Activated CD4-positive, alpha-beta T cell treated with anti-CD3 and anti-CD28 coated beads for 36 hours (primary cell): ENCODE data around the gene PRDM16. TPM values are rescaled to one million over a fixed set of nuclear protein-coding genes. Genes with fewer than 3 reads are reported as not detected.

Experiments used
- ATAC-seq: fragments of 200-7000 bp; cut with Tn5 transposase; one replicate; pipeline ENCODE4 v1.10.0; 2021; ENCODE audit warnings: mild to moderate bottlenecking, moderate library complexity
- CTCF ChIA-PET: fragments of 350-600 bp; sonication (Branson Sonifier 250); formaldehyde crosslinking; loops from one replicate; lab custom pipeline; 2021; ENCODE audit warnings: antibody characterized with exemption; lab: Charles Lee
- POLR2A ChIA-PET: fragments of 350-600 bp; sonication (Branson Sonifier 250); formaldehyde crosslinking; loops from one replicate; lab custom pipeline; 2021; ENCODE audit warnings: antibody characterized with exemption, inconsistent platforms; lab: Charles Lee
- DNase-seq: peaks from one replicate; pipeline ENCODE4 v3.0.0-alpha.2; 2020
- H3K27ac Mint-ChIP-seq: one replicate; pipeline ENCODE4 v1.8.0; 2021; ENCODE audit warnings: mixed read lengths
- H3K27me3 Mint-ChIP-seq: one replicate; pipeline ENCODE4 v1.8.0; 2021; ENCODE audit warnings: mixed read lengths
- H3K36me3 Mint-ChIP-seq: one replicate; pipeline ENCODE4 v1.8.0; 2021; ENCODE audit warnings: low read depth, mixed read lengths
- H3K4me1 Mint-ChIP-seq: one replicate; pipeline ENCODE4 v1.8.0; 2021; ENCODE audit warnings: mixed read lengths
- H3K4me3 Mint-ChIP-seq: one replicate; pipeline ENCODE4 v1.8.0; 2021; ENCODE audit warnings: mild to moderate bottlenecking, moderate library complexity, mixed read lengths
- H3K9me3 Mint-ChIP-seq: one replicate; pipeline ENCODE4 v1.8.0; 2021; ENCODE audit warnings: low read depth, mixed read lengths
- intact Hi-C, 2 experiments: fragments of 100-400 bp; cut with DNase I in 1 of 2; cut with micrococcal nuclease in 1 of 2; formaldehyde crosslinking; loops; one replicate each; pipeline versions ENCODE4 v1.14.2 to v1.15.1; 2022 to 2024; cut with DNase I, micrococcal nuclease
- total RNA-seq, 2 experiments: library from RNA; stranded (reverse); gene quantifications; one replicate each; pipeline ENCODE4 v1.2.3, GENCODE V29; 2021

Gene PRDM16
- total RNA-seq, 2 experiments from 2014 or later, result 0.32 TPM; not detected in 1

DNA sequence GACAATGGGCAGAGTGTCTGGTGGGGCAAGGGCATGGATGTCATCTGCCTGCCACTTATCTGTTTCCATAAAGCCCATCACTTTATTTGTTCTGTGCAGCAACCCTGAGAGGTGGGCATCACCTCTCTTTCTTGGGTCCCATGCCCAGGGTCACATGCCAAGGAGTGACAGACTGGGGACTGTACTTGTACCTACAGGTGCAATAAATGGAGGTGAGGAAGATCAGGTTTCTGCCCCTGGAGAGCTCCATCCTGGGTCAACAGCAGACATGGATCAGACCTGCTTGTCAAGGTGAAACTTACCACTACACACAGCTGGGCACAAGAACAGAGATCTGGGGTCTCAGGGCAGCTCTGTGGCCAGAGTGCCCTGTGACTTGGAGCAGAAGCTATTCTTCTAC lies 18.4 kb upstream of the PRDM16 start:
- no peak for ATAC-seq
- Mint-ChIP-seq H3K36me3 (no peaks in the 10 kb centered on the region), H3K4me1 (no peaks in the 10 kb centered on the region), H3K9me3 (peaks cover 2% of the 10 kb centered on the region), H3K27me3 (peaks cover 12% of the 10 kb centered on the region), H3K27ac (no peak overlapping the region), H3K4me3 (no peak overlapping the region)
- ChIA-PET POLR2A (no interaction called here), CTCF (no interaction called here)
- intact Hi-C loops, result no loop called here
- no peak for DNase-seq

DNA sequence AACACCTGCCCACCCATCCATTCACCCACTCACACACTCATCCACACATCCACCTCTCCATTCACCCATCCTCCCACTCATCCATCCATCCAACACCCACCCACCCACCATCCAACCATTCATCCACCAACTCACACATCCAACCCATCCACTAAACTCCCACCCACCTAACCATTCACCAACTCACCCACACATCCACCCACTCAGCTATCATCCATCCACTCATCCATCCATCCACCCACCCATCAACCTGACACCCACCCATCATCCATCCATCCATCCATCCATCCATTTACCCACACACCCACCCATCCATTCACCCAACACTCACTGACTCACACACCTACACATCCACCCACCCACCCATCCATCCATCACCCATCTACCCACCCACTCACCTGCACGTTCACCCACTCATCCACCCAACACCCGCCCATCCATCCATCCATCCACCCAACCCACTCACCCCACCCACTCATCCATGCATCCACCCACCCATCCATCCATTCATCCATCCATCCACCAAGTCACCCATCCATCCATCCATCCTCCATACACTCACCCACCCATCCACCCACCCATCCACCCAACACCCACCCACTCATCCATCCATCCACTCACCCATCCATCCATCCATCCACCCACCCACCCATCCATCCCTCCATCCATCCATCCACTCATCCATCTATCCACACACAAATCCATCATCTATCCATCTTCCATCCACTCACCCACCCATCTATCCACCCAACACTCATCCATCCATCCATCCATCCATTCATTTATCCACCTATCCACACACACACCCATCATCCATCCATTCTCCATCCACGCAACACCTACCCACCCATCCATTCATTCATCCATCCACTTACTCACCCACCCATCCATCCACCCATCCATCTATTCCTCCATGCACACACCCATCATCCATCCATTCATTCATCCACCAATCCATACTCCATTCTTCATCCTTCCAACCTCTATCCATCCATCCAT lies 17.4 kb upstream of the PRDM16 start:
- POLR2A ChIA-PET, result no interaction called here
- intact Hi-C loops, result no loop called here

DNA sequence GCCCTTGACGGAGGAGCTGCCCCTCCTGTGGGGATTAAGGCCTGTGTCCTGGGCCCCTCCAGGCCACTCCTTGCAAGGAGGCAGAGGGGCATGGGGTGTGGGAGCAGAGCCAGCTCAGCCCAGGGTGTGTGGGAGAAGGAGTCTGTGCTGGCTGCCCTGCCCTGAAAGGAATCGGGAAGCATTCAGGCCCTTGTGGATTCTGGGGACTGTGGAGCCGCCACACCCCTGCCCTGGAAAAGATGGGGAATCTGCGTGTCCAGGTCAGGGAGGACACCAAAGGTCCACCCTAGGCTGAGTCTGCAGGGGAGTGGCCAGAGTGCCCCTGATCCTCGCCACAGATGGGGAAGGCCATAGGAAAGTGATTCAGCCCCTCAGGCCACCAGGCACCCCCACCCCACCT lies 16.5 kb upstream of the PRDM16 start:
- DNase-seq, result no peak
- H3K27me3 Mint-ChIP-seq, result peaks cover 7% of the 10 kb centered on the region
- H3K27ac Mint-ChIP-seq, result no peak overlapping the region
- intact Hi-C loops, result no loop called here
- CTCF ChIA-PET, result no interaction called here
- H3K36me3 Mint-ChIP-seq, result no peaks in the 10 kb centered on the region
- POLR2A ChIA-PET, result no interaction called here
- H3K4me3 Mint-ChIP-seq, result no peak overlapping the region
- H3K9me3 Mint-ChIP-seq, result peaks cover 2% of the 10 kb centered on the region
- no peaks in the 10 kb centered on the region for H3K4me1 Mint-ChIP-seq
- no peak for ATAC-seq

More for the DNA sequence above, 17.4 kb upstream of the PRDM16 start:
- H3K4me3 Mint-ChIP-seq, result no peak overlapping the region
- no peak overlapping the region for H3K27ac Mint-ChIP-seq
- no peak for DNase-seq
- no peaks in the 10 kb centered on the region for H3K36me3 Mint-ChIP-seq
- CTCF ChIA-PET, result no interaction called here
- H3K9me3 Mint-ChIP-seq, result peaks cover 2% of the 10 kb centered on the region
- H3K4me1 Mint-ChIP-seq, result no peaks in the 10 kb centered on the region
- H3K27me3 Mint-ChIP-seq, result peaks cover 10% of the 10 kb centered on the region
- no peak for ATAC-seq

- Mint-ChIP-seq H3K9me3 (peaks cover 2% of the 10 kb centered on the region), H3K4me1 (no peaks in the 10 kb centered on the region), H3K27me3 (peaks cover 7% of the 10 kb centered on the region), H3K4me3 (no peak overlapping the region), H3K27ac (no peak overlapping the region), H3K36me3 (no peaks in the 10 kb centered on the region)
- DNase-seq (no peak), ATAC-seq (no peak)
- CTCF ChIA-PET, result no interaction called here
- POLR2A ChIA-PET, result no interaction called here
- intact Hi-C loops, result no loop called here
Measured at GRCh38 chr1:3053366-3053980, 15.5 kb upstream of the PRDM16 start.

DNA sequence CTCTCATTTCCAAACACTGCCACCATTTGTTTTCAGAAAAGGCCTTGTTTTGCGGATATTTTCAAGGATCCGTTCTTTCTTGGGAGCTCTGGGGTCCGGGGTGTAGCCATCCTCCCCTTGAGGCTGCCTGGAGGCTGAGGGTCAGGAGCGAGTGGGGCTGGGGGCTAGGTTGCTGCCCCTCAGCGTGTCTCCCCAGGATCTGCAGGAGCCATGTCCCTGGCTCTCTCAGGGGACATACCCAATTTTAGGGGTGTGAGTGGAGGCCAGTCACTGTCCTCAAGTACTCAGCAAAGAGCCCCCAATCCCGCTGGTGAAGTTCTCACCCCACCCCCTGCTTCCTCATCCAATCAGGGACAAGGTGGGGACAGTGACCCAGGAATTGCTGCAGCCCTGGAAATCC lies 15.0 kb upstream of the PRDM16 start:
- no peak for DNase-seq
- no peak overlapping the region for H3K27ac Mint-ChIP-seq
- H3K36me3 Mint-ChIP-seq, result no peaks in the 10 kb centered on the region
- H3K4me3 Mint-ChIP-seq, result no peak overlapping the region
- no peaks in the 10 kb centered on the region for H3K4me1 Mint-ChIP-seq
- intact Hi-C loops, result no loop called here
- peaks cover 7% of the 10 kb centered on the region for H3K27me3 Mint-ChIP-seq
- POLR2A ChIA-PET, result no interaction called here
- no peak for ATAC-seq
- CTCF ChIA-PET, result no interaction called here
- peaks cover 2% of the 10 kb centered on the region for H3K9me3 Mint-ChIP-seq

- intact Hi-C loops, result no loop called here
- no peaks in the 10 kb centered on the region for H3K36me3 Mint-ChIP-seq
- ATAC-seq, result no peak
- no peaks in the 10 kb centered on the region for H3K4me1 Mint-ChIP-seq
- ChIA-PET CTCF (no interaction called here), POLR2A (no interaction called here)
- DNase-seq, result no peak
- H3K27ac Mint-ChIP-seq, result no peak overlapping the region
- H3K9me3 Mint-ChIP-seq, result peaks cover 2% of the 10 kb centered on the region
- no peak overlapping the region for H3K4me3 Mint-ChIP-seq
- peaks cover 7% of the 10 kb centered on the region for H3K27me3 Mint-ChIP-seq
Measured at GRCh38 chr1:3054474-3054873, 14.5 kb upstream of the PRDM16 start.

GRCh38 chr1:3055051-3055450 lies 14.0 kb upstream of the PRDM16 start:
- CTCF ChIA-PET, result no interaction called here
- POLR2A ChIA-PET, result no interaction called here

DNA sequence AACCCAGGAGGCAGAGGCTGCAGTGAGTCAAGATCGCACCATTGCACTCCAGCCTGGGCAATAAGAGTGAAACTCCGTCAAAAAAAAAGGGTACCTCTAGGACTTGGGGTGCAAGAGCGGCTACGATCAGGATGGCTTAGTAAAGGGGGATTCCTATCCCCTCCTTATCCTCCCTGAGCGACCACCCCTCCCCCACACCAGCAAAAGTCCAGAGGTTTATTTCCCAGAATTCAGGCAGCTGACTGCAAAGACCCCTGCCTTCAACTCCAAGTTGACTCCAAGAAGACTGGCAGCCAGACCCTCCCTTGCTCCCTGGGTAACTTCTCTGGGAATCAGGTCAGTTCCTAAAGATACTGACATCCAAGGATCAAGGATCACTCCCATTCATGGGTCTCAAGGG lies 12.4 kb upstream of the PRDM16 start:
- intact Hi-C loops, result no loop called here
- DNase-seq (no peak), ATAC-seq (no peak)
- H3K4me3 Mint-ChIP-seq, result no peak overlapping the region
- no peaks in the 10 kb centered on the region for H3K36me3 Mint-ChIP-seq
- no peak overlapping the region for H3K27ac Mint-ChIP-seq
- ChIA-PET CTCF (no interaction called here), POLR2A (no interaction called here)
- no peaks in the 10 kb centered on the region for H3K4me1 Mint-ChIP-seq
- H3K27me3 Mint-ChIP-seq, result peaks cover 7% of the 10 kb centered on the region
- H3K9me3 Mint-ChIP-seq, result peaks cover 2% of the 10 kb centered on the region

More at GRCh38 chr1:3055051-3055450, 14.0 kb upstream of the PRDM16 start:
- Mint-ChIP-seq H3K9me3 (peaks cover 2% of the 10 kb centered on the region), H3K36me3 (no peaks in the 10 kb centered on the region), H3K4me3 (no peak overlapping the region), H3K27ac (no peak overlapping the region), H3K4me1 (no peaks in the 10 kb centered on the region), H3K27me3 (peaks cover 7% of the 10 kb centered on the region)
- ATAC-seq, result no peak
- intact Hi-C loops, result no loop called here
- no peak for DNase-seq

- CTCF ChIA-PET, result no interaction called here
- Mint-ChIP-seq H3K27me3 (no peaks in the 10 kb centered on the region), H3K4me3 (no peak overlapping the region), H3K4me1 (no peaks in the 10 kb centered on the region), H3K9me3 (no peaks in the 10 kb centered on the region), H3K27ac (no peak overlapping the region), H3K36me3 (no peaks in the 10 kb centered on the region)
- ATAC-seq, result no peak
- POLR2A ChIA-PET, result no interaction called here
- no peak for DNase-seq
- intact Hi-C loops, result no loop called here
Measured at GRCh38 chr1:3058263-3059030, 10.6 kb upstream of the PRDM16 start.

GRCh38 chr1:3060127-3060526 lies 8.9 kb upstream of the PRDM16 start:
- intact Hi-C loops, result no loop called here

GRCh38 chr1:3060601-3061551 lies 8.1 kb upstream of the PRDM16 start:
- intact Hi-C loops, result no loop called here
- ChIA-PET POLR2A (no interaction called here), CTCF (no interaction called here)
- Mint-ChIP-seq H3K4me1 (no peaks in the 10 kb centered on the region), H3K36me3 (no peaks in the 10 kb centered on the region), H3K27ac (no peak overlapping the region), H3K27me3 (no peaks in the 10 kb centered on the region), H3K9me3 (no peaks in the 10 kb centered on the region), H3K4me3 (no peak overlapping the region)
- ATAC-seq (peak; percentile 33), DNase-seq (no peak)

More at GRCh38 chr1:3060127-3060526, 8.9 kb upstream of the PRDM16 start:
- H3K9me3 Mint-ChIP-seq, result no peaks in the 10 kb centered on the region
- no peak for ATAC-seq
- CTCF ChIA-PET, result no interaction called here
- no peak for DNase-seq
- H3K4me1 Mint-ChIP-seq, result no peaks in the 10 kb centered on the region
- H3K36me3 Mint-ChIP-seq, result no peaks in the 10 kb centered on the region
- POLR2A ChIA-PET, result no interaction called here
- H3K4me3 Mint-ChIP-seq, result no peak overlapping the region
- no peaks in the 10 kb centered on the region for H3K27me3 Mint-ChIP-seq
- no peak overlapping the region for H3K27ac Mint-ChIP-seq
